NCI-H2196 treated with DMSO at 0.1 percent for 48 hours (cell line): Measurements from ENCODE around the gene PLAAT5.
"Not testable (repeated sequence)": the region's sequence is repeated elsewhere in the genome, so short reads cannot be mapped to it uniquely, and the experiment has no call there.

Source experiments
- DNase-seq: peaks from one replicate; lab custom pipeline; 2025; ENCODE audit not compliant: unreplicated experiment; lab: John Stamatoyannopoulos, UW

PLAAT5 gene

GRCh38 chr11:63485777-63486176 lies 5.2 kb downstream of the PLAAT5 start:
- no peak for DNase-seq

- DNase-seq, result no peak
Observed at GRCh38 chr11:63480039-63480438, 10.9 kb downstream of the PLAAT5 start.

- peak; percentile 71 for DNase-seq
Observed at GRCh38 chr11:63478896-63479295, 12.1 kb downstream of the PLAAT5 start.

- DNase-seq, result no peak
Observed at GRCh38 chr11:63476618-63477017, 14.3 kb downstream of the PLAAT5 start.

DNA sequence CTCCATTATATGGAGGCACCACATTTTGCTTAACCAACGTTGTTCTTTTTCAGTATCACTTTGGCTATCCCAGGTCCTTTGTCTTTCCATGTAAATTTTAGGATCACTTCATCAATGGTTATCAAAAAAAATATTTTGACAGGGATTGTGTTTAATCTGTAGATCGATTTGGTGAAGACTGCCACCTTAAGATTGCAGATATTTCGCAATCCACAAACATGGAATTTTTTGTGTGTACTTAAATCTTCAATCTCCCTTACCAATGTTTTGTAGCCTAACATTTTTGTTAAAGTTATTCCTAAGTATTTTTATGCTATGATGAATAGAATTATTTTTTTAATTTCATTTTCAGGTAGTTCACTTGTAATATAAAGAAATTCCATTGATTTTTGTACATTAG lies 18.6 kb downstream of the PLAAT5 start:
- no peak for DNase-seq

GRCh38 chr11:63470311-63470710 lies 20.7 kb downstream of the PLAAT5 start:
- DNase-seq, result no peak

- no peak for DNase-seq
Observed at GRCh38 chr11:63462137-63462536, 28.8 kb downstream of the PLAAT5 start.

- DNase-seq, result no peak
Observed at GRCh38 chr11:63459586-63459985, 31.4 kb downstream of the PLAAT5 start.

DNA sequence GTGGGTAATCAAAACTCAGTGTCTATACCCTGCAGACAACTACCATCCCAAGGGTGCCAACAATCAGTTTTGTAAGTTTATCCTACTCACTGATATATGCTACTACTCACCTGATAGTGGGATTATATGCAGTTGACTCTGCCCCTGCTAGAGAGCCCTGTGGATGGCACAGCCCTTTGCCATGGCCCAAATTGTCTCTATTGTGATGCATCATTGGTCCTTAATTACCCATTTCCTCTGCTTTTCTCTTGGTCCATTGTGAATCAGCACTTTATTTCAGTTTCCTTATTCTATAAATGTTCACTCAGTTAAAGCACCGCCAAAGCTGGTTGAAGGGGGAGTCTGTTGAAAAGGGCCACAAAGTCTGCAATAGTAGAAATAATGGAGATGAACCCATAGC lies 42.3 kb downstream of the PLAAT5 start:
- DNase-seq, result no peak

DNA sequence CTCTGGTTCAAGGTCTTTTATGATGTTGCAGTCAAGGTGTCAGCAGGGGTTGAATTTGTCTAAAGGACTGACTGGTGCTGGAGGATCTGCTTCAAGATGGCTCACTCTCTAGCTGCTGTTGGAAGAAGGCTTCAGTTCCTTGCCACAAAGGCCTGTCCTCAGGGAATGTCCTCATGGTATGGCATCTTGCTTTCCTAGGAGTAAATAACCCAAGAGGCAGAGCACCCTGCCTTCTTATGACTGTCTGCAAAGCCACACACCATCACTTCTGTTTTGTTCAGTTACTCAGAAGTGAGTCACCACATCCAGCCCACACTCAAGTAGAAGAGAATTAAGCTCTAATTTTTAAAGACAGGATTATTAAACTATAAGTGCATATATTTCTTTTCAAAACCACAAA lies 45.2 kb downstream of the PLAAT5 start:
- DNase-seq, result no peak

DNA sequence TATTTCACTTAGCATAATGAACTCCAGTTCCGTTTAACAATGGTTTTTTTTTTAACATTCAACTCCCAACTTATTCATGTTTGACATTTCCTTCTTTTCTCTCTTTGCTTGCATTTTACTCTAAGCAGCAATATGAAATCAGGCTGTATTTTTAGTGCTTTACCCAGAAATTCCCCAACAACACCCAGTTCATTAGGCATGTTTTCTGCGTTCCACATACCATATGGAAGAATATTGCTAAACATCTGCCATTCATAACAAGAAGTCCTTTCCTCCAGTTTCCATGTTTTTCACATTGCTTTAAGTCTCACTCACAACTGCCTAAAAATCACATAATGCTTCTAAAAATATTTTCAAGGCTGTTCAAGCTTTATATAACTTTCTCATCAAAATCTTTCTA lies 45.8 kb downstream of the PLAAT5 start:
- no peak for DNase-seq

- no peak for DNase-seq
Observed at GRCh38 chr11:63444160-63444559, 46.8 kb downstream of the PLAAT5 start.

DNA sequence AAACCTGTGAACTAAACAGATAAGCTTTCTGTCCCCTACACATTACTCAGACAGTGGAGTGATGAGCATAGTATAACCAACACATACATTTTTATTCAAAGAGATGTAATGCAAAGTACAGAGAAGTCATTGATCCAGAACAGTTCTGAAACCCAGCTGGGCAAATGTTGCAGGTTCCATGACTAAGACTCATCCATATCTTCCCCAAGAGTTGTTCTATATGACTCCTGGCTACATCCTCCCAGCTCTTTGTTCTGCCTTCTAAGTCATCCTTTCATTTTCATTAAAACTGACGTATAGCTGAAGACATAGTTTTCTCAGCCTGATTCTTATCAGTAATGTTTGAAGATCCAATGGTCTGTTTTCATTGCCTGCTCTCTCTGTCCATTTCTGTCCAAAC lies 47.3 kb downstream of the PLAAT5 start:
- DNase-seq, result no peak

DNA sequence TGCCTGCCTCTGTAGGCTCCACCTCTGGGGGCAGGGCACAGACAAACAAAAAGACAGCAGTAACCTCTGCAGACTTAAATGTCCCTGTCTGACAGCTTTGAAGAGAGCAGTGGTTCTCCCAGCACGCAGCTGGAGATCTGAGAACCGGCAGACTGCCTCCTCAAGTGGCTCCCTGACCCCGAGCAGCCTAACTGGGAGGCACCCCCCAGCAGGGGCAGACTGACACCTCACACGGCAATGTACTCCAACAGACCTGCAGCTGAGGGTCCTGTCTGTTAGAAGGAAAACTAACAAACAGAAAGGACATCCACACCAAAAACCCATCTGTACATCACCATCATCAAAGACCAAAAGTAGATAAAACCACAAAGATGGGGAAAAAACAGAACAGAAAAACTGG lies 55.1 kb downstream of the PLAAT5 start:
- DNase-seq, result not testable (repeated sequence)

- DNase-seq, result not testable (repeated sequence)
Observed at GRCh38 chr11:63435351-63435750, 55.6 kb downstream of the PLAAT5 start.

DNA sequence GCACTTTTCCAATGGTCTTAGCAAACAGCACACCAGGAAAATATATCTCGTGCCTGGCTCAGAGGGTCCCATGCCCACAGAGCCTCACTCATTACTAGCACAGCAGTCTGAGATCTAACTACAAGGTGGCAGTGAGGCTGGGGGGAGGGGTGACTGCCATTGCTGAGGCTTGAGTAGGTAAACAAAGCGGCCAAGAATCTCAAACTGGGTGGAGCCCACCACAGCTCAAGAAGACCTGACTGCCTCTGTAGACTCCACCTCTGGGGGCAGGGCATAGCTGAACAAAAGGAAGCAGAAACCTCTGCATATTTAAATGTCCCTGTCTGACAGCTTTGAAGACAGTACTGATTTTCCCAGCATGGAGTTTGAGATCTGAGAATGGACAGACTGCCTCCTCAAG lies 60.2 kb downstream of the PLAAT5 start:
- not testable (repeated sequence) for DNase-seq

GRCh38 chr11:63427971-63428508 lies 62.9 kb downstream of the PLAAT5 start:
- no peak for DNase-seq

- no peak for DNase-seq
Observed at GRCh38 chr11:63417174-63417852, 73.7 kb downstream of the PLAAT5 start.
